Central memory CD8-positive, alpha-beta T cell (primary cell): Measurements from ENCODE around the gene BARX1.
"Not testable (repeated sequence)": the region's sequence is repeated elsewhere in the genome, so short reads cannot be mapped to it uniquely, and the experiment has no call there.

ENCODE experiments used
- ATAC-seq: fragments of 150-1000 bp; cut with Tn5 transposase; replicated peaks from 2 replicates; pipeline ENCODE4 v1.10.0; 2022; ENCODE audit warnings: mild to moderate bottlenecking, moderate FRiP score, moderate number of reproducible peaks; ENCODE audit not compliant: poor library complexity, severe bottlenecking; ENCODE audit errors: extremely low read depth
- DNase-seq, 2 donors: peaks; one replicate each; pipeline ENCODE4 v3.0.0; 2021; ENCODE audit warnings: low spot score in 2 of 2
- H3K27ac Mint-ChIP-seq: one replicate; pipeline ENCODE4 v1.8.0; 2022; ENCODE audit warnings: low read depth, mild to moderate bottlenecking, moderate library complexity, mixed read lengths
- H3K27me3 Mint-ChIP-seq: one replicate; pipeline ENCODE4 v1.8.0; 2022; ENCODE audit warnings: mixed read lengths
- H3K36me3 Mint-ChIP-seq: one replicate; pipeline ENCODE4 v1.8.0; 2022; ENCODE audit warnings: mild to moderate bottlenecking, moderate library complexity, mixed read lengths; ENCODE audit not compliant: insufficient read depth
- H3K4me1 Mint-ChIP-seq: one replicate; pipeline ENCODE4 v1.8.0; 2022; ENCODE audit warnings: mixed read lengths
- H3K4me3 Mint-ChIP-seq: one replicate; pipeline ENCODE4 v1.8.0; 2022; ENCODE audit warnings: mild to moderate bottlenecking, moderate library complexity, mixed read lengths
- H3K9me3 Mint-ChIP-seq: one replicate; pipeline ENCODE4 v1.8.0; 2022; ENCODE audit warnings: mixed read lengths

BARX1 gene

DNA sequence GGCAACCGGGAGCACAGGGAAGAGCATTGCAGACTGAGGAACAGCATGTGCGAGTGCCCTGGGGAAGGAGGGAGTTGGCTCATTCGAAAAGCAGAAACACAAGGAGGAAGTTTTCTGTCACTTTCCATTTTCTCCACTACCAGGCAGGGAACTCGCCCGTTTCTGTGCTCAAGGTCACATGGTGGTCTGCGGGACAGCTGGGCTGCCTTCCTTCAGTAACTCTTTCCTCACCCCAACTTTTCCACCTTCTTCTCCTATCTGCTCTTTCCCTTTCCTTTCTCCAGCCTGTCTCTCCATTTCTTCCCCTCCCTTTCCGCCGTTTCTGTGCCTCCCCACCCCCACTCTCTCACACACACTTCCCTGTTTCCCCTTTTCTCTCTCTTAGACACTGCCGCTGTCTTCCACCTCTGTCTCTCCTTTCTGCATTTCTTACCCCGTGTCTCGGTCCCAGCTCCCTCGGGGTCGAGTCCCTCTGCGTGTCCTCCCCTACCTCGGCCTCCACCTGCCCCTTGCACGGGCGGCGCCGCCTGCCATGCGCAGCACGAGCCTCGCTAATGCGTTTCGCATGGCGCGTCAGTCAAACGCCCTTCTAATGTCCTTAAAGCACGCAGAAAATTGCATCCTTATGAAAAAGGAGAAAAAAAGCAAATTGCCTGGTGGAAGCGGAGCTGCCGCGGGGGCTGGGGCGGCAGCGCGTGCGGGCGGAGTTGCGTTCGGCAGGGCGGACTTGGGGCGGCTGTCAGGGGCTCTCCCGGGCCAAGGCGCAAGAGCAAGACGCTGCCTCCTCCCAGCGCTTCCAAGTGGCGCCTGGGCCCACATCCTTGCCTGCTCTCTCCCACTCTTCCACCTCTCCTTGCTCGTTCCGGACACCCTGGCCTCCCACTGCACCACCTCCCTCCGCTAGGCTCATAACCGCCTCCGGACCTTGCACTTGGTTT is 9.5 kb downstream of the BARX1 start:
- no peaks in the 10 kb centered on the region for H3K9me3 Mint-ChIP-seq
- no peak overlapping the region for H3K4me3 Mint-ChIP-seq
- H3K36me3 Mint-ChIP-seq, result peaks cover 5% of the 10 kb centered on the region
- H3K27me3 Mint-ChIP-seq, result peaks cover 99% of the 10 kb centered on the region
- H3K4me1 Mint-ChIP-seq, result peaks cover 26% of the 10 kb centered on the region
- H3K27ac Mint-ChIP-seq, result no peak overlapping the region
- DNase-seq (no peak), ATAC-seq (no peak)

- DNase-seq, result no peak
- Mint-ChIP-seq H3K9me3 (no peaks in the 10 kb centered on the region), H3K4me1 (peaks cover 15% of the 10 kb centered on the region), H3K27me3 (peaks cover 91% of the 10 kb centered on the region), H3K36me3 (peaks cover 5% of the 10 kb centered on the region), H3K27ac (no peak overlapping the region), H3K4me3 (no peak overlapping the region)
- no peak for ATAC-seq
Observed at GRCh38 chr9:93944011-93944410, 11.1 kb downstream of the BARX1 start.

DNA sequence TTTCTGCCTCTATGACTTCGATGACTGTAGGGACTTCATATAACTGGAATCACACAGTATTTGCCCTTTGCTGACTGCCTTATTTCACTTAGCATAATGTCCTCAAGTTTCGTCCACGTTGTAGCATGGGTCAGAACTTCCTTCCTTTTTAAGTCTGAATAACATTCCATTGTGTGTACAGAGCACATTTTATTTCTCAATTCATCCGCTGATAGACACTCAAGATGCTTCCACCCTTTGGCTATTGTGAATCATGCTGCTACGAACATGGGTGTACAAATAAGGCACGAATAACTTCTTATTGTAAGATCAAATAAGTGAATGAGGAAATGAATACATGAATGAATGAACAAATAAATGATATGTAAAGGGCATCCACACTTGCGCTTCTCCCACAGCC is 13.0 kb downstream of the BARX1 start:
- no peak overlapping the region for H3K27ac Mint-ChIP-seq
- peaks cover 2% of the 10 kb centered on the region for H3K36me3 Mint-ChIP-seq
- ATAC-seq (no peak), DNase-seq (no peak)
- peaks cover 82% of the 10 kb centered on the region for H3K27me3 Mint-ChIP-seq
- no peaks in the 10 kb centered on the region for H3K9me3 Mint-ChIP-seq
- H3K4me1 Mint-ChIP-seq, result peaks cover 15% of the 10 kb centered on the region
- H3K4me3 Mint-ChIP-seq, result no peak overlapping the region

GRCh38 chr9:93941493-93941892 is 13.7 kb downstream of the BARX1 start:
- Mint-ChIP-seq H3K4me1 (peaks cover 14% of the 10 kb centered on the region), H3K27me3 (peaks cover 75% of the 10 kb centered on the region), H3K27ac (no peak overlapping the region), H3K9me3 (no peaks in the 10 kb centered on the region), H3K36me3 (peaks cover 2% of the 10 kb centered on the region), H3K4me3 (no peak overlapping the region)
- DNase-seq (no peak), ATAC-seq (no peak)

DNA sequence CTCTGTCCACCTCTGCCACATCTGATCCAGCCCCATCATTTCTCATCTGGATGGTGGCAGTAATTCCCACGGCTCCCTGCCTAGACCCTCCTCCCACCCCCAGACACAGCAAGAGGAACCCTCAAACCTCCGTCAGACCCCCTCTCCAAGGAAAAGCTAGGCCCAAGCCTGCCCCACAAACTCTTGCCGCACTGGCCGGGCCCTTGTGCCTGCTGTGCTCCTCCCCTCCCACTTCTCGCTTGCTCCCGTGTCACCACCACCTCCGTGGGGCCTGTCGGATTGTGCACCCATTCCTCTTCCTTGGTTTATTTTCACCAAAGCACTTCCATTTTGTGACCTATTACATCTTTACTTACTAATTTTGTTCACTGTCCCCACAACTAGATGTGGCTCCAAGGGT is 14.2 kb downstream of the BARX1 start:
- no peak for ATAC-seq
- Mint-ChIP-seq H3K4me3 (no peak overlapping the region), H3K4me1 (peaks cover 10% of the 10 kb centered on the region), H3K9me3 (no peaks in the 10 kb centered on the region), H3K36me3 (no peaks in the 10 kb centered on the region), H3K27me3 (peaks cover 72% of the 10 kb centered on the region), H3K27ac (no peak overlapping the region)
- no peak for DNase-seq

GRCh38 chr9:93939589-93939988 is 15.6 kb downstream of the BARX1 start:
- not testable (repeated sequence) for ATAC-seq, H3K4me1 Mint-ChIP-seq, H3K9me3 Mint-ChIP-seq, H3K27ac Mint-ChIP-seq, H3K4me3 Mint-ChIP-seq, DNase-seq, H3K36me3 Mint-ChIP-seq
- H3K27me3 Mint-ChIP-seq, result peaks cover 72% of the 10 kb centered on the region

- Mint-ChIP-seq H3K27ac (no peak overlapping the region), H3K4me3 (no peak overlapping the region), H3K4me1 (no peaks in the 10 kb centered on the region), H3K36me3 (no peaks in the 10 kb centered on the region), H3K9me3 (no peaks in the 10 kb centered on the region), H3K27me3 (peaks cover 69% of the 10 kb centered on the region)
- ATAC-seq, result no peak
- DNase-seq, result no peak
Observed at GRCh38 chr9:93937193-93937592, 18.0 kb downstream of the BARX1 start.

GRCh38 chr9:93931905-93932304 is 23.2 kb downstream of the BARX1 start:
- H3K4me1 Mint-ChIP-seq, result no peaks in the 10 kb centered on the region
- H3K36me3 Mint-ChIP-seq, result no peaks in the 10 kb centered on the region
- ATAC-seq, result no peak
- H3K27ac Mint-ChIP-seq, result no peak overlapping the region
- no peaks in the 10 kb centered on the region for H3K9me3 Mint-ChIP-seq
- H3K27me3 Mint-ChIP-seq, result peaks cover 88% of the 10 kb centered on the region
- H3K4me3 Mint-ChIP-seq, result no peak overlapping the region
- no peak for DNase-seq

DNA sequence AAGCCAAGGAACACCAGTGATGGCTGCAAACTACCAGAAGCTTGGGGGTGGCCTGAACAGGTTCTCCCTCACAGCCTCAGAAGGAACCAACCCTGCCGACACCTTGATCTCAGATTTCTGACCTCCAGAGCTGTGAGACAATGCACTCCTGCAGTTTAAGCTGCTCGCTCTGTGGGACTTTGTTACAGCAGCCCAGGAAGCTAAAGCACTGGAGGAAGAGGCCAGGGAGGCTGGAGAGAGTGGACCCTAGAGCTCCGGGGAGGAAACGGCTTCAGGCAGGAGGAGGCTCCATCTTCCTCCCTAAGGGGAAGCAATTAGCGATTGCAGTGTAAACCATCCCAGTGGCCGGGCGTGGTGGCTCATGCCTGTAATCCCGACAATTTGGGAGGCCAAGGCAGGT is 25.1 kb downstream of the BARX1 start:
- Mint-ChIP-seq H3K27me3 (peaks cover 89% of the 10 kb centered on the region), H3K36me3 (peaks cover 2% of the 10 kb centered on the region), H3K27ac (no peak overlapping the region), H3K4me3 (no peak overlapping the region), H3K9me3 (no peaks in the 10 kb centered on the region), H3K4me1 (no peaks in the 10 kb centered on the region)
- no peak for ATAC-seq
- no peak for DNase-seq

GRCh38 chr9:93929231-93929630 is 25.9 kb downstream of the BARX1 start:
- Mint-ChIP-seq H3K36me3 (peaks cover 2% of the 10 kb centered on the region), H3K9me3 (no peaks in the 10 kb centered on the region), H3K4me1 (no peaks in the 10 kb centered on the region), H3K27ac (no peak overlapping the region), H3K4me3 (no peak overlapping the region), H3K27me3 (peaks cover 82% of the 10 kb centered on the region)
- no peak for ATAC-seq
- DNase-seq, result no peak

DNA sequence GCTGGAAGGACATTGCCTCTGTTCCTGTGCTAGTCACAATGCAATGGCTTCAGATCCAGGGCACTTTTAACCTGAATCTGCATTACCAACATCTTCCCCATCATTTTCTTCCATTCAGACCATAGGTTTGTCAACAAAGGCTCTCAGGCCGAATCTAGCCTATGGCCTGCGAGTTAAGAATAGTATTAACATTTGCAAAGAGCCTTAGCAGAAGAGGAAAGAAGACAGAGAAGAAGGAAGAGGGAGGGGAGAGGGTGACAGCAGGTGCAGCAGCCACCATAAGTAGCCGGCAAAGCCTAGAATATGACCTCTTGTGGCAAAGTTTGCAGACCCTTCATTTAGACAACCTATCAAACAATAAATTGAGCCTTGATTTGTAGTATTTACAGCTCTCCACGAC is 32.6 kb downstream of the BARX1 start:
- no peak for ATAC-seq
- Mint-ChIP-seq H3K9me3 (no peaks in the 10 kb centered on the region), H3K27ac (no peak overlapping the region), H3K4me1 (no peaks in the 10 kb centered on the region), H3K27me3 (peaks cover 47% of the 10 kb centered on the region), H3K4me3 (no peak overlapping the region), H3K36me3 (peaks cover 2% of the 10 kb centered on the region)
- no peak for DNase-seq

DNA sequence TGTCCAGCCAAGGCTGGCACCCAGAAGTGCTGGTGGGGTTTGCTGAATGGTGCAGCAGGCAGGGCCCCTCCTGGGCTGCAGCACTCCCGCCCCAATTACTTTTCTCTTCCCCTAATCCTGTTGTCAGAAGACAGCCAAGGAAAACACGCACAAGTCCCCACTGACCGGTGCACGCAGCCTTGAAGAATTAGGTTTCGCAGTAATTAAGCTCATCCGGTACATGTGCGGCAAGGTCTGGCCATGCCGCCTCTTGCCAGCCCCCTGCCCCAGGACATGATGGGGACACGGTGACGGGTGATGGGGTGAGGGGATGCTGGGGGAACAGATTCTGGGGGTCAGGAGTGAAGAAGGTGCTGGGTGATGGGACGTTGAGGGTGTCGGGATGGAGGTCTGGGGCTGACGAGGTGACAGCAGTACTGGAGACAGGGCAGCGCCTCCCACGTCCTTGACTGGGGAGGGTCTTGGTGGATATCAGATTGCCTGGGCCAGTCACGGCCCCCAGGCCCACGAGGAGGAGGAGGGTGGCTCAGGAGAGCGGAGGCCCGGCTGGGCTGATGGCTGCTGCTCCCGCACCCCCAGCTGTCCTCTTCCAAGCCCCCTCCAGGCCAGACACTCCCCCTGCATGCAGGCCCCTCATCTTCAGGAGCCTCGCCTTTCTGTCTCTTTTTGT is 34.9 kb downstream of the BARX1 start:
- peaks cover 30% of the 10 kb centered on the region for H3K27me3 Mint-ChIP-seq
- no peak for ATAC-seq
- no peak overlapping the region for H3K27ac Mint-ChIP-seq
- H3K9me3 Mint-ChIP-seq, result no peaks in the 10 kb centered on the region
- H3K4me3 Mint-ChIP-seq, result no peak overlapping the region
- no peak for DNase-seq
- H3K4me1 Mint-ChIP-seq, result no peaks in the 10 kb centered on the region
- H3K36me3 Mint-ChIP-seq, result peaks cover 2% of the 10 kb centered on the region

- Mint-ChIP-seq H3K9me3 (no peaks in the 10 kb centered on the region), H3K36me3 (peaks cover 2% of the 10 kb centered on the region), H3K4me3 (no peak overlapping the region), H3K27me3 (peaks cover 26% of the 10 kb centered on the region), H3K27ac (no peak overlapping the region), H3K4me1 (no peaks in the 10 kb centered on the region)
- DNase-seq (no peak), ATAC-seq (no peak)
Observed at GRCh38 chr9:93918061-93918460, 37.1 kb downstream of the BARX1 start.
